HG03565 (cell line): ENCODE measurements around the gene RHEX.
"Not testable (repeated sequence)": the region's sequence is repeated elsewhere in the genome, so short reads cannot be mapped to it uniquely, and the experiment has no call there.

Experiments
- ATAC-seq: cut with Tn5 transposase; IDR thresholded peaks from one replicate; pipeline ENCODE4 v1.9.1; 2021; ENCODE audit warnings: mild to moderate bottlenecking, moderate library complexity; ENCODE audit not compliant: unreplicated experiment

RHEX gene

DNA sequence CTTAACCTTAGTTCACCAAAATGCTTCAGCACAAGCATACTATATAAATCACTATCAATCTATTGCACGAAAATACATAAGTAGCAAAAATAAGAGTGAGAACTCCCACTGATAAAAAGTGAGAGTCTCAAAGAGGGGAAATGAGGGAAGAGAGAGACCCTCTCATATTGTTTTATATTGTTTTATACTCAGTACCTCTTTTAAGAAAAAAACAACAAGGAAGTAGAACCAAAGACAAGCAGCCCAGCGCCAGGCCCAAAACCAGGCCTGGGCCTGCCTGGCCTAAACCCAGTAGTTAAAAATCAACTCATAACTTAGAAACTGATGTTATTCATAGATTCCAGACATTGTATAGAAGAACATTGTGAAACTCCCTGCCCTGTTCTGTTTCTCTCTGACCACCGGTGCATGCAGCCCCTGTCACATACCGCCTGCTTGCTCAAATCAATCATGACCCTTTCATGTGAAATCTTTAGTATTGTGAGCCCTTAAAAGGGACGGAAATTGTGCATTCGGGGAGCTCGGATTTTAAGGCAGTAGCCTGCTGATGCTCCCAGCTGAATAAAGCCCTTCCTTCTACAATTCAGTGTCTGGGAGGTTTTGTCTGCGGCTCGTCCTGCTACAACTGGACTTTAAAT is 5.4 kb downstream of the RHEX start:
- not testable (repeated sequence) for ATAC-seq

DNA sequence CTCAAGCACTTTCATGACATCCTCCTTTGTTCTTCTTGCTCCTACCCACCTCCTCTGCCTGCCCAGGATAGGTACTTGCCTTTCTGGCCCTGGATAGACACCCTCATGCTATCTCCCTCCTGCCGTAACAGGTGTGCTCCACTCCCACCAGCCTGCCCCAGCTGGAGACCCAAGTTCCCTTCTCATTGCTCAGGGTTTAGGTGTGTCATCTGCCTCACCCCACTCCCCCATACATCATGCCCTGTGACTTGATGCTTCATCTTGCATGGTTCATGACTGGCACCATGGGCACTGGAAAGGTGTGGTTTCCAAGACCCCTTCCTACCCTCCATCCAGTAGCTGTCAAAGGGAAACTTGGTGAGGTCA is 5.9 kb downstream of the RHEX start:
- ATAC-seq, result no peak

DNA sequence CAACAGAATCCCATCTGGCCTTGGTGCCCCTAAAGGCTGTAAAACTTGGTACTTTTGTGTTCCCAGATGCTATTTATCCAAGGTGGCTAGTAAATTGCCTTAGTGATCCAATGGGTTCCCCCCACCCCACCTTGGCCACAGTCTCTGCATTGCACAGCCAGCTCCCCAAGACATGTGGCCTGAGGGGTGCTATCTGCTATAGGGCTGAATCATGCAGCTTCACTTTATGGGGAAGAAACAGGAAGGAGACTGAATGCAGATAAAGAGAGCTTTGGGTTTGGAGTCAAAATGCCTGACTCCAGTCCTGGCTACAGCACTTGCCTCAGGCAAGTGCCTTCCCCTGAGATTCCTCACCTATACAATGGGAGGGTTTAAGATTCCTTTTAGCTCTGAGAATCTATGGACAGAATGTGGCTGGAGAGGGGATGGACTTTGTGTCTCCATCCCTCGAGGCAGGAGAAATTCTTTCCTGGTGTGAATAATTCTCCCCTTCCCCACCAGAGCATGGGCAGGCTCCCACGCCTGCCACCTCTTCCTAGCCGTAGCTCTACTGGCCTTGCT is 6.5 kb downstream of the RHEX start:
- no peak for ATAC-seq

DNA sequence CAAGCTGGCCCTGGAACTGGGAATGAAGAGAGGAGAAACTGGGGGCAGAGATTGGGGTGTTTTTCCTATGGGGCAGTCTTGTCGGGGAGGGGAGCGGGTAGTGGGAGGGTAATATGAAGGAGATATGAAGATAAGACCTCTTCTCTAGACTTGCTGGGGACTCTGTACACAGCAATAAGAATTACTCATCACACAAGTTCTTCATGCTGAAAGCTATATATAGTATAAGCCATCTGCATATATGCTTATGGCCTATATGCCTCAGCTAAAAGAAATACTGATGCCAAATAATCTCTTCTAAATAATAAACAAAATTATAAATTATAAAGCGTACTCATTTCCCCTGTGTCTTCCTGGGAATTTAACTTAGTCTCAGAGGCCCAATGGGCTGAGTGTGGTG is 7.9 kb downstream of the RHEX start:
- no peak for ATAC-seq

DNA sequence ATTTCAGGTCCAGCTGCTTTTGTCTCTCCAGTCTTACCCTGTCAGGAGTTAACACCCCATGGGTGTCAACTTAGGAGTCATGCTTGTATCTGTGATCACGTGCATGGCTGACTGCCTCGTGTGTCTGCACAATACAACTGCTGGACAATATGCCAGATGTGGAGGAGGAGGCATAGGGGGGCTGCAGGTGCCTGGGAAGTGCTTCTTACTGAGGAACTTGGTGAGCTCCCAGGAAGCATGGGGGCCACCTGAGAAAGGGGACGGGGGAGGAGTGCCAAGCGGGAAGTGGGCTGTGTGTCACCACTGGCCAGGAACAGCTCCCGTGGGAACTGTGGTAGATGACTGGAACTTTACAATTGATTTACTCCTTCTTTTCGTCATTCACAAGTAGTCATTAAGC is 9.5 kb downstream of the RHEX start:
- ATAC-seq, result no peak

DNA sequence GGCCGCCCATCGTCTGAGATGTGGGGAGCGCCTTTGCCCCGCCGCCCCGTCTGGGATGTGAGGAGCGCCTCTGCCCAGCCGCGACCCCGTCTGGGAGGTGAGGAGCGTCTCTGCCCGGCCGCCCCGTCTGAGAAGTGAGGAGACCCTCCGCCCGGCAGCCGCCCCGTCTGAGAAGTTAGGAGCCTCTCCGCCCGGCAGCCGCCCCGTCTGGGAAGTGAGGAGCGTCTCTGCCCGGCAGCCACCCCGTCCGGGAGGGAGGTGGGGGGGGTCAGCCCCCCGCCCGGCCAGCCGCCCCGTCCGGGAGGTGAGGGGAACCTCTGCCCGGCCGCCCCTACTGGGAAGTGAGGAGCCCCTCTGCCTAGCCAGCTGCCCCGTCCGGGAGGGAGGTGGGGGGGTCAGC is 11.0 kb downstream of the RHEX start:
- not testable (repeated sequence) for ATAC-seq

DNA sequence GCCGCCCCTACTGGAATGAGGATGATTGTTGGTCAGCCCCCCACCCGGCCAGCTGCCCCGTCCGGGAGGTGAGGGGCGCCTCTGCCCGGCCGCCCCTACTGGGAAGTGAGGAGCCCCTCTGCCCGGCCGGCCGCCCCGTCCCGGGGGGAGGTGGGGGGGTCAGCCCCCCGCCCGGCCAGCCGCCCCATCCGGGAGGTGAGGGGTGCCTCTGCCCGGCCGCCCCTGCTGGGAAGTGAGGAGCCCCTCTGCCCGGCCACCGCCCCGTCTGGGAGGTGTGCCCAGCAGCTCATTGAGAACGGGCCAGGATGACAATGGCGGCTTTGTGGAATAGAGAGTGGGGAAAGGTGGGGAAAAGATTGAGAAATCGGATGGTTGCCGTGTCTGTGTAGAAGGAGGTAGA is 11.5 kb downstream of the RHEX start:
- not testable (repeated sequence) for ATAC-seq

DNA sequence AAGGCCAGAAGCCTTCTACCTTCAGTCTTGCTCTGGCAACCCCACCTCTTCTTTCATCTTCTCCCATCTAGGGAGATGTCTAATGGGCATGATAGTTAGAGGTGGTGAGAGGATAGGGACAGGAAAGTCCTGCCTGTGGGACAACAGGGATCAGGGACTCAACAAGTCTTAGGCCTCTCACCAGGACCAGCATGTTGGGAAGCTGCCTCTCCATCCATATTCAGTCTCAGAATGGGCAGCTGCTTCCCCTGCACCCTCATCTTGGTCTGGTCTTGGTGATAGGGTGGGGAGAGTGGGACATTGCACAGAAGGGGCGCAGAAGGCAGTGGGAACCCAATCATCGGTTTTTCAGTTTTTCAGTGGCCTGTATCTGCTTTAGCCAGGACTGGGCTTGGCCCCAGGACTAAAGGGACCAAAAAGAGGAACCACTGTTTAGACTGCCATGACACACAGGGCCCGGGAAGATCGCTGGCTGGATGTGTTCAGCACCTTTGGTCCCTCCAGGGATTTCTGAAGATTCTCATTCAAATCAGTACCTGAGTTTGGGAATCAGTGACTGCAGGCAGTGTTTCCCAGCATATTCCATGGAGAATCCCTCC is 12.7 kb downstream of the RHEX start:
- no peak for ATAC-seq

DNA sequence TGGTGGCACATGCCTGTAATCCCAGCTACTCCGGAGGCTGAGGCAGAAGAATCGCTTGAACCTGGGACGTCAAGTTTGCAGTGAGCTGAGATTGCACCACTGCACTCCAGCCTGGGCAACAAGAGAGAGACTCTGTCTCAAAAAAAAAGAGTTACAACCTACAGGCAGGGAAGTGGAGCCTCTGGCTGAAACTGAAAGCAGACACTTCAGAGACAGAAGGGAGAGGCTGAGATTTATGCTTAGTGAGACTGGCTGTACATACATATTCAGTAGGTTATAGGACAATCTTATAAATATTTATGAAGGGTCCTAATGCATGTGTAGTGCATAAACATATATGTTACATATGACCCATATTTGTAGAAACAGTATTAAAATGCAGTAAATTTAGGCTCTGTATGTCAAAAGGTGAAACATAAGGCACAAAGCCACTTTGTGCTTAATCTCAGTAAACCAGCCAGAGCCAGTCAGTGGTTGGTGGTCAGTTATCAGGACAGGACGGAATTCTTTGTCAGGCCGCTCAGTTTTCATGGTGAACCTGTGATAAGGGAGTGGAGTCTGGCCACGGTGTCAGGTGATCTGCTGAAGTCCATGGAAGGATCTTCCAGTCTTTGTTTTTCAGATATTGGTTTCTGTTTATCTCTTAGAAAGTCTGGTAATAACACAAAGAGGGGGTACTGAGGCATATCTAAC is 13.7 kb downstream of the RHEX start:
- ATAC-seq, result peak; percentile 91

DNA sequence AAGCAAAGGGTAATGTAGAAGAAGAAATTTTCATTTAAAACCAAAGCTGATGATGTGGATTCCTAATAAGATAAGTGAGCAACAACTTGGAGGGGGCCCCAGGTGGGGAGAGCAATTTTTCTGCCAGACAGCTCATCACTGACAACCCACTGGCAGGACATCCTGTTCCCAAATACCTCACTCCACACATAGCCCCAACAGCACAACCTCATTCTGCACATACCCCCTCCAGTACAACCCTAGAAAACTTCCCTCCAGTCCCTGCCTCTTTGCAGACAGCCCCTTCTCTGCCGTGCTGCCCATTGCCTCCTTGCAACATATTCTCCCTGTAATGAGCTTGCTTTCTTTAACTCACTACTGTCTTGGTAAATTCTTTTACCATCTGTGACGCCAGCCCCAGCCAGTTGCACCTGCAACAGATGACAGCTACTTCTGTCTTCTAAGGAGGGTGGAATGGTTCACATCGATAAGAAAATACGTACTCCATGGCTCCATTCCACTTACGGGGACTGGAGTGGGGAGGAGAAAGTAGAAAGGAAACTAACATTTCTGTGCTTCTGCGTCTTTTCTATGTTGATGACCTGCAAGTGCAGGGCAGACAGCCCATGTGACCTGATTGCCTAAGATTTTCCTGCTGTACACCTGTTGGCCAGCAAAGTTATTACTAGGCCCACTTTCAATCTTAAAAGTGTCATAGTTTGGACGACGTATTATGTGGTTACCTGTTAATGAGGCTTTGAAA is 14.7 kb downstream of the RHEX start:
- no peak for ATAC-seq

DNA sequence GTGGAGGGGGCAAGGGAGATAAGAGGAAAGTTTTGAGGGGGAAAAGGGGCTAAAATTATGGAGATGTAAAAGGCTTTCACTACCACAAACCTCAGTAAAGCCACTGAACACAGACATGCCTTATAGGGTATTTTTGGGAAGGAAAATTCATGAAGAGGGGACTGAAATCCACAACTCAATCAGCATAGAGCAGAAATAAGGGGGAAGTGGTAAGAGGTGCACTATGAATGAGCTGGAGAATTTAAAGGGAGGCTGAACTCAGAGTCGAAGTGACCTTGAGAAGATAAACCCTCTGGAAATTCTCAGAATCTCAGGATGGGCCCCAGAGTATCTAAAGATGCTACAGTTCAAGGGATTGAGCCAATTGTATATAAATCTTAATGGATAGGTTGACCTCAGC is 15.3 kb downstream of the RHEX start:
- ATAC-seq, result no peak

DNA sequence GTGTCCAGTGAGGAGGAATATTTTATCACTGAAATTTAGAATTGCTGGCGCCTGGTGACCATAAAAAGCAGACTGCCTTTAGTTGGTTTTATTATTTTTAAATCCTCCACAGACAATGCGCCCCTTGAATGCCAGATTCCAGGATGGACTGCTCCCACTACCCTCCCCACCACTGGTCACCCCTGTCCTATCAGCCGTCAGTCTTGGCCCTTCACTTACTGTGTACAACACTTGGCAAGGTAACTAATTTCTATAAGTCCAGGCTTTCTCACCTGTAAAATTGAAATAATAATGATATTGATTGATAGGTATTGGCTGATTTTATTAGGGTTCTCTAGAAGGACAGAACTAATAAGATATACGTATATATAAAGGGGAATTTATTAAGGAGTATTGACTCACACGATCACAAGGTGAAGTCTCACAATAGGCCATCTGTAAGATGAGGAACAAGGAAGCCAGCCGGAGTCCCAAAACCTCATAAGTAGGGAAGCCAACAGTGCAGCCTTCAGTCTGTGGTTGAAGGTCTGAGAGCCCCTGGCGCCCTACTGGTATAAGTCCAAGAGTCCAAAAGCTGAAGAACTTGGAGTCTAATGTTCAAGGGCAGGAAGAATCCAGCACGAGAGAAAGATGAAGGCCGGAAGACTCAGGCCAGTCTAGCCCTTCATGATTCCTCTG is 17.8 kb downstream of the RHEX start:
- no peak for ATAC-seq

DNA sequence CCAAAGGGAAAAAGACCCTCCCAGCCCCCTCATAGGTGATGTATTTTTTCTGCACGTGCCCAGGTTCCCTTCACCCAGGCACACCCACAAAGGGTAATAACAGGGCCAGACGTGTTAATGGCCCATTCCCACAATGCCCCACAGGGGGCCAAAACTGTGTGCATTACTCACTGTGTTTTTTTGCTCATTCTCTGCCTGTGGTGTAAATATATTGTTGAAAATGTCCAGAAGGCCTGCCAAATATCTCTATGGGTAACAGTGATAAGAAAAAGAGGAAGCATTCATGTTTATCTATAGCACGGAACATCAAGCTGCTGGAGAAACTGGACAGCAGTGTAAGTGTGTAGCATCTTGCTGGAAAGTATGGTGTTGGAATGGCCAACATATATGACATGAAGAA is 21.9 kb downstream of the RHEX start:
- ATAC-seq, result no peak

DNA sequence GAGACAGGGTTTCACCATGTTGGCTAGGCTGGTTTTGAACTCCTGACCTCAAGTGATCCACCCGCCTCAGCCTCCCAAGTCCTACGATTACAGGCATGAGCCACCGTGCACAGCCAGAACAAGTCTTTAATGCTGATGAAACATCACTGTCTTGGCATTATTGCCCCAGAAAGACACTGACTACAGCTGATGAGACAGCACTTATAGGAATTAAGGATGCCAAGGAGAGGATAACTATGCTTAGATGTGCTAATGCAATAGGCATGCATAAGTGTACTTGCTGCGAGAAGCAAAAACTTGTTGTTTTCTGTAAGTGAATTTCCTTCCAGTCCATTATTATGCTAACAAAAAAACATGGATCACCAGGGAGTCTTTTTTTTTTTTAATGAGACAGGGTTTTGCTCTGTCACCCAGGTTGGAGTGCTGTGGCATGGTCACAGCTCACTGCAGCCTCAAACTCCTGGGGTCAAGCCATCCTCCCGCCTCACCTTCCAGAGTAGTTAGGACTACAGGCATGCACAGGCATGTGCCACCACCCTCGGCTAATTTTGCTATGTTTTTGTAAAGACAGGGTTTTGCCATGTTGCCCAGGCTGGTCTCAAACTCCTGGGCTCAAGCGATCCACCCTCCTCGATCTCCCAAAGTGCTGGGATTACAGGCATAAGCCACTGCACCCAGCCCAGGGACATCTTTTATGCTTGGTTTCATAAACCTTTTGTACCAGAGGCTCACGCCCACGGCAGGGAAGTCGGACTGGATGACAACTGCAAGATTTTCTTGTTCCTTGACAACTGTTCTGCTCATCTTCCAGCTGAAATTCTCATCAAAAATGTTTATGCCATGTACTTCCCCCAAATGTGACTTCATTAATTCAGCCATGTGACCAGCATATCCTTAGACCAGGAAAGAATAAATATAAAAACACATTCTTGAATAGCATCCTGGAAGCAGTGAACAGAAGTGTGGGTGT is 23.1 kb downstream of the RHEX start:
- ATAC-seq, result no peak

DNA sequence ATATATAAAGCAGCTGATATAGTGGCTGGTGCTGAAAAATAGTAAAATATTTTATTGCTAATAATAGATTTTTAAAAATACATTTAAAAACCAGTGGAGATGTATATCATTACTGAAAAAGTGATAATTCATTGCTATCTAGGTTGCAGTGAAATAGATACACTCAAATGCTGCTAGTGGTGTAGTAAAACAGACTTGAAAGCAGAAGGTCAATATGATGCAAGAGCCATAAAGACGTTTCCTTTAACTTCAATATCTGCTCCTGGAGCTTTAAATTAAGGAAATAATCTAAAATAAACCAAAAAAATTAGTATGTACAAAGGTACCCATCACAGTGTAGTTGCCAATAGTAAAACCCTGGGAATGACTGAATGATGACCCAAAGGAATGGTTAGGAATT is 26.2 kb downstream of the RHEX start:
- no peak for ATAC-seq

DNA sequence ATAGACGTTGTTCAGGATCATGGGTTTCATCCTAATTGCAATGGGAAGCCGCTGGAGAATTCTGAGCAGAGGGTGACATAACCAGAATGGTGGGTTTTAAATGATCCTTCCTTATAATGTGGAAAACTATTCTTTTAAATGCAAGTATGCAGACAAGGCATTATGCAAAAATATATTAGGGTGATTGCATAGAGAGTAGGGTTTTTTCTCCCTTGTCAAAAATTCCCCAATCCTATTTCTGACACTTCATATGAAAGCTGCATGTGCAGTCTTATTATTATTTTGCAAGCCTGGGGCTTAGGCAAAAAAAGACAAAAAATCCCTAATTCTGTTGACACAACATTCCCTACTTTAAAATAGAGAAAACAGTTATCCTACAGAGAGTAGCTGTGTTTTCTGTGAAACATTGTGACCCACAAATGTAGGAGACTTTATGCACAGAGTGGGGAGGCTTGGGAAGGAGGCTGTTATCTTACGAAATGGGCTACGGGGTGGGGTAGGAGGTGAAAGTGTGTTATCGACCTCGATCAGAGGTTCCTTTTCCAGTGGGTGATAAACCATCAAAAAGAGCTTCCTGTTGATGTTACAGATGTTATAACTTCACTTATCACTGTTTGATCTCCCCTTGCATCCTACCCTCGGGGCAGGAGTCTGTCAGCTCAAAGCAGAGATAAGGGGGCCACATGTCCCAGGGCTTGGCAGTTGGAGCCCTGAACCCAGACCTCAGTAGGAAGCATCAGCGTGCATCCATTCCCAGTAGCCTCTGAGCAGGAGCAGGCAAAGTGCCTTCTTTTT is 27.2 kb downstream of the RHEX start:
- ATAC-seq, result no peak

DNA sequence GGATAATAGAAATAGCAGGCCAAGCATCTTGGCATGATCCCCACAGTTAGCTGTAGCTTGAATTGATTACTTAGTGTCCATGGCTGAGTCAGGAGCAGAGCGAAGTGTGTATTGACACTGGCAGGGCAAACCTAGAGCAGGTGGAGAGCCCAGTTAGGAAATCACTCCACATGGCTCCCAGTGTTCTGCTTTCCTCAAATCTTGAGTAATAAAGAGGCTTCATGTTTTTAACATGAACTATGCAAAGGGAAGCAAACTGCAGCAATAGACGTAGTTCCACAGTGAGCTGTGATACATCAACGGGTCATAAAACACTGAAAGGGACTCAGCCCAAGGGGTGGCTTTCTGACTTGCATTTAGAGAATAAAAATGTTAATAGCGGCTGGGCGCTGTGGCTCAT is 28.9 kb downstream of the RHEX start:
- ATAC-seq, result no peak

DNA sequence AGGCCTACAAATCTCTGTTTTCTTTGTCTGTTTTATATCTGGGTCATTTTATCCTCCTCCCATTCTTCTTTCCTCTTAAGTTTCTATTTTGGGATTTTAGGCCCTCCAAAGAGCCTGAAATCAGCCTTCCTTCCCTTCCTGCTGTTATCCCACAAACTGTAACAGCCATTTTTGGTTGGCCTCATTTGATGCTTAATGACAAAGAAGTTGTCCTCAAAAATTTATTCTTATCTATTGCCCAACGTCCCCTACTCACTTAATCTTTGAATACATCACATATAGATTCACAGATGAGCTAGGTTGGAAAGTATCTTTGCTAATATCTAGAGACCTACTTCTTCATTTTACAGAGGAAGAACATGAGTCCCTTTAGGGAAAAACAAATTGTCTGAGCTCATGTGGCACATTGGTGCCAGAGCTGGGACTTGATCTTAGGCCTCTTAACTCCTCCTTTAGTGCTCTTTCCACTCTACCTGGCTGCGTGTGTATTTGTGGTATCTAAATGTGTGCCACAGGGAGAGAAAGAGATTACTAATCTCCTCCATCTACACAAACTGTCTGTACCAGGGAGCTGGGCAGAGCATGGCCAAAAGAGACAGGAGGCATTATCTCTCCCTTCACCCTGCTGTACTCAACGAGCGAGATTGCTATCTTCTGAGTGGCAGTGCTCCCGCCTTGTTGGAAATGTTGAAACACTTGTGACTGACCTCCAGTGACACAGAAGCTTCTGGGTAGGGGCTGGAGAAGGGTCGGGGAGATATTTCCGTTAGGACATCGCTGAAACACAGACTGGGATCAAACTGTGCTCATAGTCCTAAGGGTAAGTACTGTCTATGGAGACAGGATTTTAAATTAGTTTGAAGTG is 30.1 kb downstream of the RHEX start:
- no peak for ATAC-seq
